BJ (cell line): ENCODE measurements around the gene COL24A1. TPM values are rescaled to one million over a fixed set of nuclear protein-coding genes. Genes with fewer than 3 reads are reported as not detected.

Experiments used
- CTCF ChIA-PET: fragments of 350-600 bp; formaldehyde crosslinking; extraction: SDS; loops from one replicate; lab custom pipeline; 2021; ENCODE audit warnings: antibody characterized with exemption, inconsistent platforms; lab: Yijun Ruan, JAX
- POLR2A ChIA-PET: fragments of 300-600 bp; sonication (Branson Sonifier 250); formaldehyde crosslinking; extraction: SDS; loops from one replicate; lab custom pipeline; 2021; ENCODE audit warnings: antibody characterized with exemption; lab: Charles Lee
- DNase-seq: peaks from one replicate; pipeline ENCODE4 v3.0.0-alpha.2; 2011; ENCODE audit warnings: low read depth
- H3K27me3 ChIP-seq: 2 replicates; pipeline ENCODE4 v1.6.0; 2011; ENCODE audit warnings: low read length; ENCODE audit not compliant: control insufficient read depth, insufficient read depth
- H3K36me3 ChIP-seq: 2 replicates; pipeline ENCODE4 v1.5.1; 2011; ENCODE audit warnings: low read length; ENCODE audit not compliant: control insufficient read depth, insufficient read depth
- H3K4me3 ChIP-seq: 2 replicates; pipeline ENCODE4 v1.5.1; 2011; ENCODE audit warnings: low read depth, mild to moderate bottlenecking, control low read depth, low read length
- CTCF ChIP-seq: IDR thresholded peaks from 2 replicates; pipeline ENCODE4 v1.5.1; 2011; ENCODE audit warnings: low read depth, mild to moderate bottlenecking, control low read depth, inconsistent platforms, low read length, moderate library complexity; ENCODE audit not compliant: insufficient read depth
- polyA plus RNA-seq: library from polyadenylated mRNA; depleted of rRNA; stranded (reverse); fragments of >200 nt; gene quantifications from 2 replicates; pipeline ENCODE4 v1.2.3, GENCODE V29; 2011

Gene COL24A1
- polyA plus RNA-seq, 1 experiment = 0.28 TPM

GRCh38 chr1:85892366-85892765 is 264.2 kb downstream of the COL24A1 start:
- TF ChIP-seq CTCF = no peak
- H3K36me3 ChIP-seq = no peaks in the 10 kb centered on the region
- CTCF ChIA-PET = interaction anchor here (1.2 to 1.7 kb wide), 2 partner anchors 126 to 132 kb away, joined by 3 to 8 read pairs; no protein-coding TSS in a partner anchor
- no peak for DNase-seq
- H3K4me3 ChIP-seq = no peak overlapping the region
- no peaks in the 10 kb centered on the region for H3K27me3 ChIP-seq
- POLR2A ChIA-PET = no interaction called here

- POLR2A ChIA-PET = no interaction called here
- Histone ChIP-seq H3K27me3 (no peaks in the 10 kb centered on the region), H3K36me3 (no peaks in the 10 kb centered on the region), H3K4me3 (no peak overlapping the region)
- no peak for TF ChIP-seq CTCF
- CTCF ChIA-PET = no interaction called here
- no peak for DNase-seq
Observed at GRCh38 chr1:85889870-85890269, 266.7 kb downstream of the COL24A1 start.

GRCh38 chr1:85888921-85889320 is 267.7 kb downstream of the COL24A1 start:
- Histone ChIP-seq H3K4me3 (no peak overlapping the region), H3K36me3 (no peaks in the 10 kb centered on the region), H3K27me3 (no peaks in the 10 kb centered on the region)
- TF ChIP-seq CTCF = no peak
- no peak for DNase-seq
- ChIA-PET CTCF (interaction anchor here (1.1 to 1.2 kb wide), 2 partner anchors 8 to 130 kb away, joined by 3 read pairs; no protein-coding TSS in a partner anchor), POLR2A (no interaction called here)

GRCh38 chr1:85884372-85885035 is 272.1 kb downstream of the COL24A1 start:
- Histone ChIP-seq H3K27me3 (no peaks in the 10 kb centered on the region), H3K4me3 (no peak overlapping the region), H3K36me3 (no peaks in the 10 kb centered on the region)
- peak; percentile 72 for TF ChIP-seq CTCF
- ChIA-PET POLR2A (no interaction called here), CTCF (interaction anchor here (0.7 to 2.6 kb wide), 13 partner anchors 9 to 576 kb away, joined by 3 to 10 read pairs (median 3); partner anchors contain the start of gene ZNHIT6)
- DNase-seq = no peak

- TF ChIP-seq CTCF = no peak
- CTCF ChIA-PET = interaction anchor here (0.9 to 1.9 kb wide), 3 partner anchors 17 to 151 kb away, joined by 3 to 9 read pairs (median 6); no protein-coding TSS in a partner anchor
- Histone ChIP-seq H3K4me3 (no peak overlapping the region), H3K27me3 (no peaks in the 10 kb centered on the region), H3K36me3 (no peaks in the 10 kb centered on the region)
- POLR2A ChIA-PET = interaction anchor here (0.6 to 0.7 kb wide), 2 partner anchors 19 to 289 kb away, joined by 3 to 4 read pairs; no protein-coding TSS in a partner anchor
- DNase-seq = no peak
Observed at GRCh38 chr1:85867189-85867588, 289.4 kb downstream of the COL24A1 start.
